HG03575 (cell line): ENCODE data around the gene CYSTM1.
A peak's percentile ranks its signal among the peaks of the same experiment; 100 is the strongest.

Source experiments
- ATAC-seq: cut with Tn5 transposase; IDR thresholded peaks from one replicate; pipeline ENCODE4 v1.9.1; 2021; ENCODE audit not compliant: unreplicated experiment, insufficient number of reproducible peaks, low FRiP score; ENCODE audit errors: extremely low read depth

Gene CYSTM1

GRCh38 chr5:140174465-140175366 lies at the start of gene CYSTM1:
Gene CYSTM1, plus strand, starts transcription at chr5:140175188. Its CDS starts 19,278 bp downstream, at chr5:140194466.
- ATAC-seq = peak; percentile 53

GRCh38 chr5:140125637-140126036 lies 49.4 kb upstream of the CYSTM1 start, which contains the start of gene IGIP:
Gene IGIP, plus strand, starts transcription at chr5:140125937. Its CDS starts 2,540 bp downstream, at chr5:140128477.
- no peak for ATAC-seq

GRCh38 chr5:140126315-140127012 lies 48.5 kb upstream of the CYSTM1 start:
- no peak for ATAC-seq

GRCh38 chr5:140128376-140128775 lies 46.6 kb upstream of the CYSTM1 start:
- no peak for ATAC-seq

- no peak for ATAC-seq
Observed at GRCh38 chr5:140130949-140131733, 43.8 kb upstream of the CYSTM1 start.

- no peak for ATAC-seq
Observed at GRCh38 chr5:140131967-140132409, 43.0 kb upstream of the CYSTM1 start.

- ATAC-seq = no peak
Observed at GRCh38 chr5:140133514-140134167, 41.3 kb upstream of the CYSTM1 start.

GRCh38 chr5:140134277-140134935 lies 40.6 kb upstream of the CYSTM1 start:
- ATAC-seq = no peak

- ATAC-seq = no peak
Observed at GRCh38 chr5:140135127-140135526, 39.9 kb upstream of the CYSTM1 start.

GRCh38 chr5:140136624-140137023 lies 38.4 kb upstream of the CYSTM1 start:
- ATAC-seq = no peak

GRCh38 chr5:140140435-140140834 lies 34.6 kb upstream of the CYSTM1 start:
- no peak for ATAC-seq

GRCh38 chr5:140141241-140141640 lies 33.7 kb upstream of the CYSTM1 start:
- no peak for ATAC-seq

- no peak for ATAC-seq
Observed at GRCh38 chr5:140142246-140142645, 32.7 kb upstream of the CYSTM1 start.

- ATAC-seq = no peak
Observed at GRCh38 chr5:140142856-140143255, 32.1 kb upstream of the CYSTM1 start.

- no peak for ATAC-seq
Observed at GRCh38 chr5:140143521-140144258, 31.3 kb upstream of the CYSTM1 start.

- ATAC-seq = no peak
Observed at GRCh38 chr5:140145256-140145655, 29.7 kb upstream of the CYSTM1 start.

- ATAC-seq = no peak
Observed at GRCh38 chr5:140145818-140146522, 29.0 kb upstream of the CYSTM1 start.
